Hematopoietic multipotent progenitor cell (in vitro differentiated cells): ENCODE data around the gene ZNF438. TPM values are rescaled to one million over a fixed set of nuclear protein-coding genes. Genes with fewer than 3 reads are reported as not detected.
A peak's percentile ranks its signal among the peaks of the same experiment; 100 is the strongest.
"Not testable (repeated sequence)": the region's sequence is repeated elsewhere in the genome, so short reads cannot be mapped to it uniquely, and the experiment has no call there.

Experiments
- DNase-seq, 3 donors: peaks; one replicate each; pipeline ENCODE4 v3.0.0-alpha.2; 2011 to 2015; ENCODE audit warnings: low read depth in 2 of 3, low spot score in 2 of 3
- total RNA-seq: library from RNA; depleted of rRNA; stranded (reverse); fragments of >200 nt; gene quantifications from one replicate; pipeline ENCODE4 v1.2.3, GENCODE V29; 2012

ZNF438 gene
- total RNA-seq, 1 donor = 4.3 TPM

- no peak for DNase-seq
Observed at GRCh38 chr10:30990971-30991646, 40.6 kb downstream of the ZNF438 start.

DNA sequence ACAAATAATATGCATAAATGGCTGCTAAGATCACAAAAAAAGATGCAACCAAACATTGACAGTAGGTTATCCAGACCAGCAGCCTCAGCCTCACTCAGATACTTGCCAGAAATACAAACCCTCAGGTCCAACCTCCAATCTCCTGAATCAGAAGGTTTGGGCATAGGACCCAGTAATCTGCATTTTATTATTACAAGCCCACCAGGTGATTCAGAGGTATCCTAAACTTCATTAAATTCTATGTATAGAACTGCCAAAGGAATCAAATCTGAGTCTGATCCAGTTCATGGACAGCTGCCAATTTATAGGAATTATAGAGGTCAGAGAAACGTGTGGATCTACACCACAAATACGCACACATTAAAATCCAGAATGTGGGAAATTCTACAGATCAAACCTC is 41.3 kb downstream of the ZNF438 start:
- DNase-seq = no peak

DNA sequence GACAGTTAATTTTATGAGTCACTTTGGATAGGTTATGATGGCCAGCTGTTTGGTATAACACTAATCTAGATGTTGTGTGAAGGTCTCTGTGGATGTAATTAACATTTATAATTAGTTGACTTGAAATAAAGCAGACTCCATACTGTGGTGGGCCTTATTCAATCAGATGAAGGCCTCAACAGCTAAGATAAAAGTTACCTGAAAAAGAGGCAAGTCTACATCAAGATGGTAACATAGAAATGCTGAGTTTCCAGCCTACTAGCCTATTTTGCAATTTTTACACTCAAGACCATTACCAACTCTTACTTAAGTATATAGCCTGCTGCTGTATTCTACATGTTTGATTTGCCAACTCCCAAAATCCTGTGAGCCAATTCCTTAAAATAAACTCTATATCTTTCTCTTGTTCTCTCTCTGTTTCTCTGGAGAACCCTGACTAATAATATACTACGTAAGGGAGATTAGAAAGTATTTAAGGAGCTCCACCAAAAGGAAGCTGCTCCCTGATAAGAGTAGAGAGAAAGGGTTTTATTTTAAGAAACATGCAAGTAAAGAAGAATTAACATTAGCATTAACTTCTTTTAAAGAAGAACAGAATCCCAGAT is 42.7 kb downstream of the ZNF438 start:
- no peak for DNase-seq

- no peak for DNase-seq
Observed at GRCh38 chr10:30987463-30987862, 44.2 kb downstream of the ZNF438 start.

- no peak for DNase-seq
Observed at GRCh38 chr10:30986053-30986555, 45.6 kb downstream of the ZNF438 start.

- DNase-seq = no peak
Observed at GRCh38 chr10:30985512-30985911, 46.2 kb downstream of the ZNF438 start.

DNA sequence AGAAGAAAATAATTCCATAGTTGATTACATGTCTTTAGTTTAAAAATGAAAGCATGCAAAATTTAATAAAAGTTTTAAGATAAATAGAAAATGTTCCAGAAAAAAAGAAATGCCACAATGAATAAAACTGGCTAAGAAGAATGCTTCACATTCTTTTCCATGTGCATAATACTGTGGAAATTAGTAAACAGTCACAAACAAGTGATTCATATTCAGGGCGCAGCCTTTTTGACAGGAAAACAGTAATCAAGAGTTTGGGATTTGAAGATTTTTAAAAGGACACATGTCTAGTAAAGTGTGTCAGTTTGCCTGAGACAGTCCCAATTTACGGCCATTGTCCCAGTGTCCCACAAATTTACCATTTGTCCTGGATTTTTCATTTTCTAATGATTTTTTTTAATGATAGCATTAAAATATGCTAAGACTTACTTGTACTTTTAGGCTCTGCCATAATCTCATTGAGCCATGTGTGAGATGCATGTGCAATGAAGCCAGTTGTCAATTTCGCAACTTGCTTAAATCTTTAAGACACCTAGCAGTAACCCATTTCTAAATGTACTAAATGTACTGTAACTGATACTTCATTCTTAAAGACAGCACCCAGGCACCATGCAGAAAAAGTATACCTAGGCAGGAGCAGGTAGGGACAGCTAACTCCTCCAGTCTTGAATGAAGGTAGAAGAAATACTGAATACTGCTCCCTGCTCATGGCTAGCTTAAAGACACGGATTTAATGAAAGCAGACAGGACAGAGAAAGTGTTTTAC is 46.9 kb downstream of the ZNF438 start:
- DNase-seq = no peak

DNA sequence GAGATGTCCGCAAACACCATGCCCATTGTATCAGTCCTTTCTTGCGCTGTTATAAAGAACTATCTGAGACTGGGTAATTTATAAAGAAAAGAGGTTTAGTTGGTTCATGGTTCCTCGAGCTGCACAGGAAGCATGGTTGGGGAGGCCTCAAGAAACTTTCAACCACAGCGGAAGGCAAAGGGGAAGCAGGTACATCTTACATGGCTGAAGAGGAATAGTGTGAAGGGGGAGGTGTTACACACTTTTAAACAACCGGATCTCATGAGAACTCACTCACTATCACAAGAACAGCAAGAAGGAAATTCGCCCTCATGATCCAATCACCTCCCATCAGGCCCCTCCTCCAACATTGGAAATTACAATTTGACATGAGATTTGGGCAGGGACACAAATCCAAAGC is 48.5 kb downstream of the ZNF438 start:
- not testable (repeated sequence) for DNase-seq

- DNase-seq = no peak
Observed at GRCh38 chr10:30980951-30981616, 50.6 kb downstream of the ZNF438 start.

GRCh38 chr10:30979956-30980355 is 51.7 kb downstream of the ZNF438 start:
- no peak for DNase-seq

GRCh38 chr10:30978843-30979242 is 52.8 kb downstream of the ZNF438 start:
- DNase-seq = no peak

GRCh38 chr10:30977385-30977784 is 54.3 kb downstream of the ZNF438 start:
- DNase-seq = no peak

GRCh38 chr10:30974773-30975415 is 56.8 kb downstream of the ZNF438 start:
- peak in 1 of 3 donors; percentile 20 for DNase-seq

GRCh38 chr10:30974355-30974754 is 57.3 kb downstream of the ZNF438 start:
- no peak for DNase-seq

- no peak for DNase-seq
Observed at GRCh38 chr10:30973737-30974136, 57.9 kb downstream of the ZNF438 start.

DNA sequence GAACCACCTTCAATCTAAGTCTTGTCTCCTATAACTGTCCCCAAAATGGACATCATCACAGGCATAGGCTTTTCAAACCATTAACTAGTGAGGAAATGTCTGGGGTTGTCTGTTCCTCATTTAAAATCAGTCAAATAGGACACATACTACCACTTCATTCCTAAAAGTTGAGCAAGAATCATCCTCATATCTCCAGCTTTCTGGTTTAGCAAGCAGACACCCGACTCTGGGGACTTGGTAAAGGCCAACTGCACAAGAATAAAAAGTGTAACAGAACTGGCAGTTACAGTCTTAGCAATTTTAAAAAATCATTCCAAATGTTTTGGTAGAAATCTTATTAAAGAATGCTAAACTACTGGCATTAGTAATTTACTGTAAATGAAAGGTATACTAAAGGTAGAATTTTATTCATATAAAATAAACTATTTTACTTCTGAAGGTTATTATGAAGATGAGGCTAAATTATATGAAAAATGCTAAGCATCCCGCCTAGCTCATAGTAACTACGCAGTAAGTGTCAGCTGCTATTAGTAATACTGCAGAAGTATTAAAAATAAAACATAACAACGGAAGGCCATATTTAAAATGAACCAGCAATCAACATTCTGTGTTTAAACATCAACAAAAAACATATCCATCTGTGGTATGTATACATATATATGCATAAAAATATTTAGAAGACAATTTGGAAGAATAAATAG is 60.8 kb downstream of the ZNF438 start:
- no peak for DNase-seq

- DNase-seq = no peak
Observed at GRCh38 chr10:30968711-30969110, 63.0 kb downstream of the ZNF438 start.

DNA sequence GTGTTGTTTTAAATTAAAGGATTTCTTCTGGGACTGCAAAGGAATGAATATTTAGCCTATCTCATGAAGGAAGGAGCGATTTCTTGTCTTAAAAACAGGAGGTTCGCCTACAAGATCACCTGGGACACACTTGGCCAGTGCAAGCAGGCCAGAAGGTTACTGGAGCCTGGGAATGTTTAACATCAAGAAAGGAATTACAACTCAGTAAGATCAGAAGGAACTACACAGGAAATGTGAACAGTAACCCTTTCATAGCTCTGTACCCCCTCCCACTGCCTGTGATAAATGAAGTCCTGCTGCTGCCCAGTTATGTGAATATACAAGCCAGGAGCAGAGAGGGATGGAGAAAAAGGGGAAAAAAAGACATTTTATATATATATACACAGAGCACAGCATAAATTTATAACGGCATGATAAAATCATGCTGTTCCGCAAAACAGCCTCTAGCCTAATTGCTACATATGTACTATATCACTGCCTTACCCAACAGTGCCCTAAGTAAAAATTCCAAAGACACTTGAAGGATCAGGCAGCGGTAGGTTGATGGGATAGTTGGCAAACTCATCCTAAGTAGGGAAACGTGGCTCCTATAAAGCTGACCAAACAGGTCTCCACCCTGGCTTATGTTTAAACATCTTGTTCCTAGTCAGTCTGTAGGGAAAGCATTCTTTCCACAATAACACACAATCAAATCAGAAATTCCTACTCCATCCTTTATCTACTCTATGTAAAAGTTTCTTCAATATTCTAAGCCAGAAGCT is 63.8 kb downstream of the ZNF438 start:
- DNase-seq = no peak
